Osteoblast (primary cell): ENCODE measurements around the gene CCDC34. TPM values are rescaled to one million over a fixed set of nuclear protein-coding genes. Genes with fewer than 3 reads are reported as not detected.
A peak's percentile ranks its signal among the peaks of the same experiment; 100 is the strongest.
"Not testable (repeated sequence)": the region's sequence is repeated elsewhere in the genome, so short reads cannot be mapped to it uniquely, and the experiment has no call there.

Source experiments
- DNase-seq: peaks from one replicate; pipeline ENCODE4 v3.0.0; 2011; ENCODE audit warnings: low spot score, mixed read lengths; ENCODE audit not compliant: insufficient read length; ENCODE audit errors: missing footprints
- H2AFZ ChIP-seq: 2 replicates; pipeline ENCODE4 v1.6.0; 2011; ENCODE audit warnings: mild to moderate bottlenecking, low read length
- H3K27ac ChIP-seq: 2 replicates; pipeline ENCODE4 v1.5.1; 2011; ENCODE audit warnings: mild to moderate bottlenecking, low read depth, low read length, moderate library complexity
- H3K27me3 ChIP-seq: 2 replicates; pipeline ENCODE4 v1.6.0; 2012; ENCODE audit warnings: mild to moderate bottlenecking, control low read depth, inconsistent platforms, low read length, moderate library complexity; ENCODE audit not compliant: insufficient read depth
- H3K36me3 ChIP-seq: 2 replicates; pipeline ENCODE4 v1.5.1; 2011; ENCODE audit warnings: mild to moderate bottlenecking, low read length, control low read depth, moderate library complexity; ENCODE audit not compliant: insufficient read depth
- H3K4me1 ChIP-seq: 2 replicates; pipeline ENCODE4 v1.5.1; 2011; ENCODE audit warnings: mild to moderate bottlenecking, low read length, control low read depth, moderate library complexity; ENCODE audit not compliant: insufficient read depth
- H3K4me2 ChIP-seq: 2 replicates; pipeline ENCODE4 v1.6.0; 2011; ENCODE audit warnings: mild to moderate bottlenecking, low read length; ENCODE audit not compliant: insufficient read depth
- H3K4me3 ChIP-seq: fragments of 200-600 bp; sonication (generic); 3 replicates; pipeline ENCODE4 v1.5.1; 2012; ENCODE audit warnings: mild to moderate bottlenecking, low read length, inconsistent platforms; ENCODE audit not compliant: insufficient read depth
- H3K79me2 ChIP-seq: 2 replicates; pipeline ENCODE4 v1.6.0; 2012; ENCODE audit warnings: mild to moderate bottlenecking, low read length, control low read depth, inconsistent platforms; ENCODE audit not compliant: insufficient read depth
- H3K9me3 ChIP-seq: 2 replicates; pipeline ENCODE4 v1.5.1; 2011; ENCODE audit warnings: low read depth, low read length, control low read depth
- H4K20me1 ChIP-seq: 2 replicates; pipeline ENCODE4 v1.6.0; 2012; ENCODE audit warnings: mild to moderate bottlenecking, low read length, control low read depth; ENCODE audit not compliant: insufficient read depth
- CTCF ChIP-seq: IDR thresholded peaks from 2 replicates; pipeline ENCODE4 v1.5.1; 2011; ENCODE audit warnings: mild to moderate bottlenecking, low read depth, low read length, moderate library complexity; ENCODE audit errors: extremely low read depth
- total RNA-seq: library from RNA; depleted of rRNA; stranded (reverse); fragments of >200 nt; gene quantifications from 2 replicates; pipeline ENCODE4 v1.2.3, GENCODE V29; 2012

Gene CCDC34
- total RNA-seq, 1 donor, result 3.6 TPM

GRCh38 chr11:27331981-27332380 is 31.0 kb downstream of the CCDC34 start:
- Histone ChIP-seq H3K79me2 (no peaks in the 10 kb centered on the region), H2AFZ (no peak overlapping the region), H3K4me1 (peaks cover 11% of the 10 kb centered on the region), H3K4me2 (peak overlapping the region; percentile 41), H3K4me3 (no peak overlapping the region), H3K36me3 (no peaks in the 10 kb centered on the region), H3K27me3 (no peaks in the 10 kb centered on the region), H3K9me3 (no peaks in the 10 kb centered on the region), H4K20me1 (no peaks in the 10 kb centered on the region), H3K27ac (peak overlapping the region; percentile 45)
- DNase-seq, result peak; percentile 22
- TF ChIP-seq CTCF, result no peak

DNA sequence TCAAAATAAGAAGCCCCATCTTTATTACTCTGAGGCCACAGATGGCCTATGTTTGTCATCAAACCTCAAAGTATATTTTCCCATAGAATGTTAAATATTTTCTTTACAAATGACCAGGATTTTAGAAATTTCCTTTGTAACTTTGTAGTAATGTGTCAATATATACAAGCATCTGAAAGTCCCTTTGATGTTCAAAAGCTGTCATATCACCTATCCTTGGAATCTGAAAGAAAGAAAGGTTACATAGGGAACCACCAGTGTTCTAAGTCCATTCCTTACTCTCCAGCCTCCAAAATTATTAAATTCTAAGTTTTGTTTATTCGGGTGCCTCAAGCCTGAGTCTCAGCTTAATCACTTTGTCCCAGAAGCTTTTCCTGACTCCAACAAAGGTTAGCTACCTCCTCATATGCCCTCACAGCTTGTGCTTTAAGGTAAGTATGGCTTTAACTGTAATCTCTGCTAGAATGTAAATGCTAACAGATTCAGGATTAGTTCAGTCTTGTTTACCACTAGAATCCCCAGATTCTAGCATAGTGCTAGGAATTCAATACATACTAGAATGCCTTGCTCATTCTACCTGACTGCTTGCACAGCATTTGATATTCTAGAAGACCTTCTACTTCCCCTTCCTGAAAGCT is 32.3 kb downstream of the CCDC34 start:
- Histone ChIP-seq H2AFZ (no peak overlapping the region), H3K36me3 (no peaks in the 10 kb centered on the region), H3K4me1 (peaks cover 11% of the 10 kb centered on the region), H3K27me3 (no peaks in the 10 kb centered on the region), H3K4me3 (no peak overlapping the region), H3K4me2 (no peak overlapping the region), H3K79me2 (no peaks in the 10 kb centered on the region), H3K27ac (no peak overlapping the region), H3K9me3 (no peaks in the 10 kb centered on the region), H4K20me1 (no peaks in the 10 kb centered on the region)
- DNase-seq, result no peak
- TF ChIP-seq CTCF, result no peak

GRCh38 chr11:27329867-27330632 is 33.0 kb downstream of the CCDC34 start:
- no peaks in the 10 kb centered on the region for H3K79me2 ChIP-seq
- DNase-seq, result no peak
- H3K36me3 ChIP-seq, result no peaks in the 10 kb centered on the region
- H3K27me3 ChIP-seq, result no peaks in the 10 kb centered on the region
- H3K4me3 ChIP-seq, result no peak overlapping the region
- H3K4me1 ChIP-seq, result peaks cover 11% of the 10 kb centered on the region
- H3K27ac ChIP-seq, result no peak overlapping the region
- no peak for TF ChIP-seq CTCF
- H2AFZ ChIP-seq, result no peak overlapping the region
- no peaks in the 10 kb centered on the region for H3K9me3 ChIP-seq
- no peak overlapping the region for H3K4me2 ChIP-seq
- H4K20me1 ChIP-seq, result no peaks in the 10 kb centered on the region

DNA sequence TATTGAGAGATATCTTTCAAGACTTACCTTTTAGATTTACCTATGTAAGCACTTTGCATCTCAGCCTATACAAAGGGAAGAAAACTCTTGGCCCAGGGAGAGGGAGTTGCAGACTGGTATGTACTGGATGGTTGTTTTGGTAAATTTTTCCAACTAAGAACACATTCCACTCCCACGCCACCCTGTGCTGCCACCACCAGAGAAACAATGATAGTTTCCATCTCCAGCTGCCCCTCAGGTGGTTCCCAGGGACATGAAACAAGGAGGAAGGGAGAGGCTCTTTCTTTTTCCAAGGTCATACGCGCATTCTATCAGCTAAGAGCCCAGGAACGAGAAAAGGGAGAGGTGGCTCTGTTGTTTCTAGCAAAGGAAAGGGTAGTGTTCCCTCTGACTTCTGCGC is 34.4 kb downstream of the CCDC34 start:
- no peaks in the 10 kb centered on the region for H3K9me3 ChIP-seq
- no peaks in the 10 kb centered on the region for H3K36me3 ChIP-seq
- no peaks in the 10 kb centered on the region for H3K79me2 ChIP-seq
- no peaks in the 10 kb centered on the region for H4K20me1 ChIP-seq
- H3K4me2 ChIP-seq, result no peak overlapping the region
- TF ChIP-seq CTCF, result no peak
- DNase-seq, result peak; percentile 10
- peaks cover 11% of the 10 kb centered on the region for H3K4me1 ChIP-seq
- H2AFZ ChIP-seq, result no peak overlapping the region
- H3K4me3 ChIP-seq, result no peak overlapping the region
- no peaks in the 10 kb centered on the region for H3K27me3 ChIP-seq
- H3K27ac ChIP-seq, result no peak overlapping the region

- not testable (repeated sequence) for H3K36me3 ChIP-seq, DNase-seq, H3K4me2 ChIP-seq, H4K20me1 ChIP-seq, H3K4me3 ChIP-seq, H3K9me3 ChIP-seq, H3K27ac ChIP-seq, H3K4me1 ChIP-seq, H2AFZ ChIP-seq, H3K79me2 ChIP-seq, H3K27me3 ChIP-seq
Observed at GRCh38 chr11:27327064-27327463, 36.0 kb downstream of the CCDC34 start.

DNA sequence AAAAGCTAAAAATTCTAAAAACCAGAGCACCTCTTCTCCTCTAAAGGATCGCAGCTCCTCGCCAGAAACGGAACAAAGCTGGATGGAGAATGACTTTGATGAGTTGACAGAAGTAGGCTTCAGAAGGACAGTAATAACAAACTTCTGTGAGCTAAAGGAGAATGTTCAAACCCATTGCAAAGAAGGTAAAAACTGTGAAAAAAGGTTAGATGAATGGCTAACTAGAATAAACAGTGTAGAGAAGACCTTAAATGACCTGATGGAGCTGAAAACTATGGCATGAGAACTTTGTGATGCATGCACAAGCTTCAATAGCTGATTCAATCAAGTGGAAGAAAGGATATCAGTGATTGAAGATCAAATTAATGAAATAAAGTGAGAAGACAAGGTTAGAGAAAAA is 40.8 kb downstream of the CCDC34 start:
- not testable (repeated sequence) for H3K36me3 ChIP-seq, H3K4me3 ChIP-seq, H3K9me3 ChIP-seq, H3K27ac ChIP-seq, H4K20me1 ChIP-seq, H3K27me3 ChIP-seq, DNase-seq, H3K79me2 ChIP-seq, H3K4me2 ChIP-seq, H2AFZ ChIP-seq
- H3K4me1 ChIP-seq, result peaks cover 29% of the 10 kb centered on the region
